ENCODE results near the gene LAMTOR2. TPM values are rescaled to one million over a fixed set of nuclear protein-coding genes. Genes with fewer than 3 reads are reported as not detected.

The LAMTOR2 gene
- polyA plus RNA-seq, 1 donor (not counting 4 experiments of a cell fraction or from before 2014, with no cell fraction given): 67.5 TPM

DNA sequence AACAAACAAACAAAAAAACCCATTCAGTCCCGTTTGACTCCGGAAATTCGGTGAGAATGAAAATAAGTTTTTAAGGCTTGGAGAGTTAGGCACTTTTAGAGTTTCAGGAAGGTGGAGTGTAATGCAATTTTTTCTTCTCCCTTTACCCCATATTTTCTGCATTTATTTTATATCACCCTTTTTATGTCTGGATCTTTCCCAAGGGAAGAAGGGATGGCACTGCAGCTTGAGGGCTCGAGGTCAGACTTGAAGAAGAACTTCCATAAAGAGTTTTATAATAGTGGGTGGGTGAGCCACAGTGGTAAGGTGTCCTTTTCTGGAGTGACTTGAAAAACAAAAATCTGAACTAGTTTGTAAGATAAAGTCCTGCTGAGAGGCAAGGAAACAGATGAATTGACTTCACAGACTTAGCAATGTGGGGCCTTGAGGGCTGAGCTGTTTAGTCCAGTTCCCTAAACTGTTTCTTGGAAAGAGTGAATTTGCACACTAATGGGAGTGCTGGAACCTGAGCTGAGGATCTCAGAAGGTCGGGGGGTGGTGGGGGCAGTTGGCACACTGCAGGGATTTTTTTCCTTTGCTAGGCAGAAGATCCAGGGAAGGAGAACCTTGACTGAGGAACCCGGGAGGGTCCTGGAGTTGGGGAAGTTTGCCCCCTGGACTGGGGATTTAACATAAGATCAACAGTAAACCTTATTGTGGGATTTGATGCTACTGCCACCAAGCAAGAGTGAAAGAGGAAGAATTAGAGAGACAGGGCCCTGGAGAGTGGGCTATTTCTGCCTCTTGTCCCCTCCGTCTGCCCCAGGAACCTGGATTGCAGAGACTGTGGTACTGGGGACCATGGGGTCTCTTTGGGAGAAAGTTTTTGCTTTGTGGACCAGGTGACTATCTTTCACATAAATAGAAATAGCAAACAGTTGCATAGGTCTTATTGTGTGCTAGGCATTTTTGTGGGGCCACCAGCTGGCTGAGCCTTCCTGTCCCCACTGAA is 29.5 kb downstream of the LAMTOR2 start:
- Histone ChIP-seq H3K27me3 (ENCODE audit: control insufficient read depth, extremely low read depth, insufficient read depth, low read length) (no peaks in the 10 kb centered on the region), H3K4me3 (ENCODE audit: control insufficient read depth in 2 of 3, extremely low read depth in 1 of 3, insufficient read depth in 2 of 3, low read depth in 1 of 3, low read length in 3 of 3) (no peak overlapping the region), H3K4me1 (ENCODE audit: control insufficient read depth, extremely low read depth, insufficient read depth, low read length) (peaks cover 4% of the 10 kb centered on the region), H3K27ac (ENCODE audit: control insufficient read depth, insufficient read depth, low read length) (no peak overlapping the region), H2AFZ (ENCODE audit: control insufficient read depth, low read length) (no peak overlapping the region), H3K79me2 (ENCODE audit: control insufficient read depth, insufficient read depth, low read length) (no peaks in the 10 kb centered on the region), H3K9ac (ENCODE audit: control insufficient read depth, extremely low read depth, insufficient read depth, low read length) (no peak overlapping the region), H3K9me1 (ENCODE audit: control insufficient read depth, extremely low read depth, insufficient read depth, low read length) (no peaks in the 10 kb centered on the region), H3K4me2 (ENCODE audit: control insufficient read depth, extremely low read depth, insufficient read depth, low read depth, low read length) (no peak overlapping the region), H3K9me3 (ENCODE audit: control insufficient read depth, low read depth, low read length) (no peaks in the 10 kb centered on the region), H4K20me1 (ENCODE audit: control insufficient read depth, extremely low read depth, insufficient read depth, low read length) (no peaks in the 10 kb centered on the region), H3K36me3 (ENCODE audit: control insufficient read depth in 2 of 2, extremely low read depth in 1 of 2, insufficient read depth in 2 of 2, low read length in 2 of 2) (no peaks in the 10 kb centered on the region)
- DNase-seq (ENCODE audit: low read depth, low spot score) (no peak), FAIRE-seq (no peak)
- TF ChIP-seq EZH2 (IDR thresholded peaks at IDR 0.05; ENCODE audit: low read length) (no peak), CTCF (optimal IDR thresholded peaks at IDR 0.05 in 1 of 3, IDR thresholded peaks at IDR 0.05 in 1 of 3, conservative IDR thresholded peaks at IDR 0.05 in 1 of 3; ENCODE audit: extremely low read depth in 1 of 3, insufficient read depth in 2 of 3, low read length in 3 of 3) (no peak)
- dilution Hi-C loops (cut with MboI; ENCODE audit: extremely low pct_ligation_motif_present, low sequenced_read_pairs): no loop called here

GRCh38 chr1:156086256-156086662 is 31.7 kb downstream of the LAMTOR2 start:
- no peak for DNase-seq (ENCODE audit: low read depth, low spot score)

More at GRCh38 chr1:156086256-156086662, 31.7 kb downstream of the LAMTOR2 start:
- H3K4me3 ChIP-seq (ENCODE audit: control insufficient read depth in 2 of 3, extremely low read depth in 1 of 3, insufficient read depth in 2 of 3, low read depth in 1 of 3, low read length in 3 of 3): no peak overlapping the region
- H4K20me1 ChIP-seq (ENCODE audit: control insufficient read depth, extremely low read depth, insufficient read depth, low read length): no peaks in the 10 kb centered on the region
- no peak for FAIRE-seq
- no peaks in the 10 kb centered on the region for H3K79me2 ChIP-seq (ENCODE audit: control insufficient read depth, insufficient read depth, low read length)
- H3K27ac ChIP-seq (ENCODE audit: control insufficient read depth, insufficient read depth, low read length): no peak overlapping the region
- H3K9me1 ChIP-seq (ENCODE audit: control insufficient read depth, extremely low read depth, insufficient read depth, low read length): no peaks in the 10 kb centered on the region
- H3K9me3 ChIP-seq (ENCODE audit: control insufficient read depth, low read depth, low read length): no peaks in the 10 kb centered on the region
- H3K4me2 ChIP-seq (ENCODE audit: control insufficient read depth, extremely low read depth, insufficient read depth, low read depth, low read length): no peak overlapping the region
- no peak overlapping the region for H3K9ac ChIP-seq (ENCODE audit: control insufficient read depth, extremely low read depth, insufficient read depth, low read length)
- H3K4me1 ChIP-seq (ENCODE audit: control insufficient read depth, extremely low read depth, insufficient read depth, low read length): peaks cover 4% of the 10 kb centered on the region
- H3K27me3 ChIP-seq (ENCODE audit: control insufficient read depth, extremely low read depth, insufficient read depth, low read length): no peaks in the 10 kb centered on the region
- no peak overlapping the region for H2AFZ ChIP-seq (ENCODE audit: control insufficient read depth, low read length)
- TF ChIP-seq CTCF (optimal IDR thresholded peaks at IDR 0.05 in 1 of 3, IDR thresholded peaks at IDR 0.05 in 1 of 3, conservative IDR thresholded peaks at IDR 0.05 in 1 of 3; ENCODE audit: extremely low read depth in 1 of 3, insufficient read depth in 2 of 3, low read length in 3 of 3): no peak
- no peak for TF ChIP-seq EZH2 (IDR thresholded peaks at IDR 0.05; ENCODE audit: low read length)
- H3K36me3 ChIP-seq (ENCODE audit: control insufficient read depth in 2 of 2, extremely low read depth in 1 of 2, insufficient read depth in 2 of 2, low read length in 2 of 2): no peaks in the 10 kb centered on the region
- dilution Hi-C loops (cut with MboI; ENCODE audit: extremely low pct_ligation_motif_present, low sequenced_read_pairs): no loop called here

All from keratinocyte (primary cell).